ENCODE results near the gene POLR3F.
"Not testable (repeated sequence)": the region's sequence is repeated elsewhere in the genome, so short reads cannot be mapped to it uniquely, and the experiment has no call there.

Gene POLR3F

DNA sequence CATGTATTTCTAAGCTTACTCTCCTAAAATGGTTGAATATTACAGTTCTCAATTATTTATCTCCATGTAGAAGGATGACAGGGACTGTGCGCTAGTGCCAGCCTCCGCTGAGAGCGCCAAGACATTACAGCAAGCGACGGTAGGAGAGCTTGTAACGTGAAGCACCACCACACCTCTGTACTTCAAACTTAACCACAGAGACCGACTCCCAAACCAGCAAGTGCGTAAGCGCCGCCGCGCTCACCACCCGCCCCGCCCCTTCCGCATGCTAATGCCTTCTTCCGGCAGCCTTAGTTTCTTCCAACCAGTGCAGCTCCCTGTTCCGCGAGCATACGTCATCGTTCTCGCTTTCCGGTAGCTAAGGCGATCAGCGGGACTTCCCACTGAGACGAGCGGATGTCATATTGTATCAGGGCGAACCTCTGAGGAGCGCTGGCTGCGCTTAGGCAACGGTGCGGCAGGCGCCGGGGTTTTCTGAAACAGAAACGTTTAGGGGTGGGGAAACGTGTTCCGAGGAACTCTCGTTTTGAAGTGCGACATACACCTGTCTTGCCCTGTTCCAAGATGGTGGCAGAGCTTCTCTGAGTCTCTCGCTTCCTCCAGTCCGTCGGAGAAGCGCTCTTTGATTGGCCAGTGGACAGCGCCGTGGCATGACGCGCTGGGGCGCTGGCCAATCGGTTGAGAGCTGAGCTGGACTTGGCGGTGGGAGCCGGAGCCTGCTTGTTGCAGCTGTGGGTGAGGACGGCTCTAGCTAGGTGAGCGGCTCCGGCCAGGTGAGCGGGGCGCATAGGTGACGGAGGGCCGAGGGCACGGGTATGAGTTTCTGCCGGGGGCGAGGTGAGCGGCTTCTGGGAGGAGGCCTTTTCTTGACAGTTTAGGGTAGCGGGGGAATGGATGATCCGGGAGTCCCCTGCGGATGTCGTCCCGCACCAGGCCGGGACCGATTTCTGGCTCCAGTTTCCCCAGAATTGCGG, 40.3 kb downstream of the POLR3F start, which contains the start of gene SEC23B:
TSS of gene SEC23B (plus strand) at position 723 of the 974 bp plus-strand sequence. CDS start 2,896 bp downstream, outside the sequence.
- DNase-seq: peak; percentile 98

DNA sequence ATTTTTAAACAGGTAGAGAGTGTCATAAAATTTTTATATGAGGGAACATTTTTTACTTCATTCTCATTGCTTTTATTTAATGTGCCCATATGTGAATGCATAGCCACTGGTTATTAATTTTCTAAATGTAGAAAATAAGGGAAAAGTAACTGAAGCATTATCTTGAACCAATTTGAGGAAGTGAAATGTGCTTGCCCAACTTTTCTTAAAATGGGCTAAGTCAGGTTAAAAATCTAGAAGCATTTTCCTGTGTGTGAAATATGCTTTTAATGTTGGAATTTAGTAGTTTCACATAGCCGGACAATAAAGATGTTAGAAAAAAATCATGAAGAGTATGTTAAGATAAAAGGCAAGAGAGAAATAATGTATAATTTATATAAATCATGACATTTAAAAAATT, 44.4 kb downstream of the POLR3F start:
- DNase-seq: no peak

DNA sequence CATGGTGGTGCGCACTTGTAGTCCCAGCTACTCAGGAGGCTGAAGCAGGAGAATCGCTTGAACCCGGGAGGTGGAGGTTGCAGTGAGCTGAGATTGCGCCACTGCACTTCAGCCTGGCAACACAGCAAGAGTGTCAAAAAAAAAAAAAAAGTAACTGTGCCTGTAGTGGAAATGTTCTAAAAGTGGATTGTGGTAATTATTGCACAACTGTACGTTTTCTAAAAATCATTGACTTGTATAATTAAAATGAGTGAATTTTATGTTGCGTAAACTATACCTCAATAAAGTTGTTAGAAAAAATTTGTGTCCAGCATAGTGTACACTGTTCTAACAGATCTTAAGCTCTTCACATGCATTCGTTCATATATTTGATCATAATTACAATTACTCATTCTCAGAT, 46.0 kb downstream of the POLR3F start:
- DNase-seq: no peak

- DNase-seq: no peak
Measured at GRCh38 chr20:18514127-18514526, 46.9 kb downstream of the POLR3F start.

DNA sequence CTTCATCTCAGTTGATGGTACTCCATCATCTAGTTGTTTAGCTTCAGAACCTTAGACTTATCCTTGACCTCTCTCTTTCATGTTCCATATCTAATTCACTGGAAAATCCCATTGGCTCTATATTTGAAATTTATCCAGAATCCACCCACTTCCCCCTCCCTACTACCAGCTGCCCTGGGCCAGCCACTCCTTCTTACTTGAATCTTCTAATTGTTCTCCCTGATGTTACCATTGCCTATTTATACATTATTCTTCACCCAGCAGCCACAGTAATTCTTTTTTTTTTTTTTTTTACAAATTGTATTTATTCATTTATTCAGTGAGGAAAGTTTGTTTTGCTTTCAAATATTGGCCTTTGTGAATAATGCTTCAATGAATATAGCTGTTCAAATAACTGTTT, 48.8 kb downstream of the POLR3F start:
- DNase-seq: no peak

GRCh38 chr20:18522066-18522465, 54.9 kb downstream of the POLR3F start:
- DNase-seq: not testable (repeated sequence)

GRCh38 chr20:18523066-18523465, 55.9 kb downstream of the POLR3F start:
- DNase-seq: no peak

- no peak for DNase-seq
Measured at GRCh38 chr20:18524646-18525045, 57.5 kb downstream of the POLR3F start.

DNA sequence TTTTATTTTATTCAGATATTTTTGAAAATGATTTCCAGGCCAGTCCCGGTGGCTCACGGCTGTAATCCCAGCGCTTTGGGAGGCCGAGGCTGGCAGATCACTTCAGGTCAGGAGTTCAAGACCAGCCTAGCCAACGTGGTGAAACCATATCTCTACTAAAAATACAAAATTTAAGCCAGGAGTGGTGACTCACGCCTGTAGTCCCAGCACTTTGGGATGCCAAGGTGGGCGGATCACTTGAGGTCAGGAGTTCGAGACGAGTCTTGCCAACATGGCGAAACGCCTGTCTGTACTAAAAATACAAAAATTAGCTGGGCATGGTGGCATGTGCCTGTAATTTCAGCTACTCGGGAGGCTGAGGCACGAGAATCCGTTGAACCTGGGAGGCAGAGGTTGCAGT, 59.6 kb downstream of the POLR3F start:
- DNase-seq: not testable (repeated sequence)

GRCh38 chr20:18527339-18527738, 60.1 kb downstream of the POLR3F start:
- DNase-seq: no peak

- DNase-seq: no peak
Measured at GRCh38 chr20:18527836-18528235, 60.6 kb downstream of the POLR3F start.

- no peak for DNase-seq
Measured at GRCh38 chr20:18529041-18529440, 61.9 kb downstream of the POLR3F start.

DNA sequence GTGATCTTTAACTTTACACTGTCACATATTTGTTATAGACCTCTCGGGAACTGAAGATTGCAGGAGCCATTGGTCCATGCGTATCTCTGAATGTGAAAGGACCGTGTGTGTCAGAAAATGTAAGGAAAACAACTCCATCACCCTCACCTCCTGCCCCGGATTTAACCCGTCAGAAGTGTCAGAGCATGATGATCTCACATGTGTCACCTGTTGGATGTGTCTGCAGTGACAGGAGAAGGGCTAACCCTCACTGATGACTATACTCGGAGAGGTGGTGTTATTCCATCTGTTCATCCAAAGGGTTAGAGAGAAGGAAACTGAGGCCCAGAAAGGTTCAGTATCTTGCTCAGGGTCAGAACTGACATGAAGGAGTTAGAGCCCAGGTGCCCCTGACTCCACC, 65.4 kb downstream of the POLR3F start:
- no peak for DNase-seq

DNA sequence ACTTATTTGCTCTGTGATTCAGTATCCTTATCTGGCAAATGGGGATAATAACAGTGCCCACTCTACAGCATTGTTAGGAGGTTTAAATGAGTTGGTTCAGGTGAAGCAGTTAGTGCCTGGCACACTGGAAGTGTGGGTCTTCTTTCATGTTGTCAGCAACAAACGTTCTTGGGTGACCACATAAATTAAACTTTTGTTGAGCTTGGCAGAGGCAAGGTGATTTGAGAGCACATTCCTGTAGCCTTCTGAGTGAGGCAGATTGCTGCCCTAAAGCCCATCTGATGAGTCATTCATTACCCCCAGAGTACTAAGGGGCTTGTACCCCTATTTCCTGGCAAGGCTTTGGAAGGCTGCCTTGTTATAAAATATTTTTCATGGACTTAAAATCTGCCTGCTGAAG, 66.3 kb downstream of the POLR3F start:
- DNase-seq: no peak

DNA sequence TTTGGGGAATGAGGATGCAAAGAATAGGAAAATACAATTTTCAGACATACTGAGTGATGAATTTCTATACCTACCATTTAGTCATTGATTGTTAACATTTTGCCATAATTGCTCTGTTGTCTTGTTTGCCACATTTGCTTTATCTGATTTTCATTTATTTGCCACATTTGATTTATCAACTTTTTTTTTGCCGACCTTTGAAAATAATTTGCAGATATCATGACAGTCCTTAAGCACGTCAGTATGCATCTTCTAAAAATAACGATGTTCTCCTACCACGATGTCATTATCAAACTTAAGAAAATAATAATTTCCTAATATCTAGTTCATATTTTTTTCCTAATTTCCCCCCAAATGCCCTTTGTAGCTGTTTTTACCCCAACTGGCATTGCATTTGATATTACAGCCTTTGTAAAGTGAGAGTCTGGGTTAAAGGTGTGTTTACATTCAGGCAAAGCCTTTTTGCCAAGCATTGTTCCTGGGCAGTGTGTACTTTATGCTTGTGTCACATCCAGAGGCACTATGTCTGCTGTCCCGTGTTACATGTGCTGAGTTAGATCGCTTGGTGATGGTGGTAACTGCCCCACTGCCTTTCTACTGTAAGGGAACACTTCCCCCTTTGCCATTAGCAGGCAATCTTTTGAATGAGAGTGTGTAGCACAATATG, 66.9 kb downstream of the POLR3F start:
- no peak for DNase-seq
